Mammary epithelial cell (primary cell): Measurements from ENCODE around the gene FGD5.

ENCODE experiments used
- EZH2 ChIP-seq: IDR thresholded peaks from 2 replicates; pipeline ENCODE4 v1.6.1; 2012; ENCODE audit warnings: low read length, inconsistent platforms, borderline replicate concordance
- TF ChIP-seq, protein P1 (sequence below), 2 donors: IDR thresholded peaks in 1 of 2; conservative IDR thresholded peaks in 1 of 2; 2 replicates each; pipeline ENCODE4 v1.5.1; 2011 to 2012; ENCODE audit warnings: inconsistent platforms in 2 of 2, low read length in 2 of 2, mild to moderate bottlenecking in 2 of 2, control low read depth in 1 of 2, low read depth in 1 of 2; ENCODE audit not compliant: insufficient read depth in 1 of 2; ENCODE audit errors: extremely low read depth in 1 of 2

DNA sequence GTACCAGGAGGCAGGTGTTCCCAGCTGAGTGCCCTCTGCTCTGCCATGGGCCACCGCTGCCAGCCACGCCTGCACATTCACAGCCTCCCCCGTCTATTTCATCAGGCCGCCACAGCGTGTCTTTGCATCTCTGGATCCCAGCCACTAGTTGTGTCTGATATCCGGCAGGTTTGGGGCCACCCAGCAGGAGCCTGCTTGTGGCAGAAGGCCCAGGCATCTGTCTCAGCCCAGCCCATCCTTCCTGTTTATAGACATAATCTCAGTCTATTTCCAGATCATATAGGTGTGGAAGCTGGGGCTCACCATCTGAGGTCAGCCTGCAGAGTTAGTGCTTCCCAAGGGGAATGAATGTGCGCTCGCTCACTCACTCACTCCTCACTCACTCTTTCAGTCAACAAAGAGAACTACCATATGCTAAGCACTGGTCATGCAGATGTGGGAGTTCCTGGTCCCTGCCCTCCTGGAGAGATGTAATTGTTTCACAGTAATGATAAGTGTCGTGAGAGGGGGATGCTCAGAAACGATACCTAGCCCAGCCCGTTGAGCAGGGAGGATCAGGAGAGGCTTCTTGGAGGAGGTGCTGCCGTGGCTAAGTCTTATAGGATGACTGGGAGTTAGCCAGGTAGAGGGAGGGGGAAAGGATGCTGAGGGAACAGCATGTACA, 60.6 kb downstream of the FGD5 start:
- TF ChIP-seq, protein P1, sequence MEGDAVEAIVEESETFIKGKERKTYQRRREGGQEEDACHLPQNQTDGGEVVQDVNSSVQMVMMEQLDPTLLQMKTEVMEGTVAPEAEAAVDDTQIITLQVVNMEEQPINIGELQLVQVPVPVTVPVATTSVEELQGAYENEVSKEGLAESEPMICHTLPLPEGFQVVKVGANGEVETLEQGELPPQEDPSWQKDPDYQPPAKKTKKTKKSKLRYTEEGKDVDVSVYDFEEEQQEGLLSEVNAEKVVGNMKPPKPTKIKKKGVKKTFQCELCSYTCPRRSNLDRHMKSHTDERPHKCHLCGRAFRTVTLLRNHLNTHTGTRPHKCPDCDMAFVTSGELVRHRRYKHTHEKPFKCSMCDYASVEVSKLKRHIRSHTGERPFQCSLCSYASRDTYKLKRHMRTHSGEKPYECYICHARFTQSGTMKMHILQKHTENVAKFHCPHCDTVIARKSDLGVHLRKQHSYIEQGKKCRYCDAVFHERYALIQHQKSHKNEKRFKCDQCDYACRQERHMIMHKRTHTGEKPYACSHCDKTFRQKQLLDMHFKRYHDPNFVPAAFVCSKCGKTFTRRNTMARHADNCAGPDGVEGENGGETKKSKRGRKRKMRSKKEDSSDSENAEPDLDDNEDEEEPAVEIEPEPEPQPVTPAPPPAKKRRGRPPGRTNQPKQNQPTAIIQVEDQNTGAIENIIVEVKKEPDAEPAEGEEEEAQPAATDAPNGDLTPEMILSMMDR (conservative IDR thresholded peaks at IDR 0.05 in 1 of 2, IDR thresholded peaks at IDR 0.05 in 1 of 2; ENCODE audit: extremely low read depth in 1 of 2, insufficient read depth in 1 of 2, low read depth in 1 of 2, low read length in 2 of 2) = no peak
- TF ChIP-seq EZH2 = no peak
